Sigmoid colon (tissue), 4 donors: Measurements from ENCODE around the gene PCDH12.

Experiments used
- EP300 ChIP-seq, 4 donors: sonication (generic); formaldehyde crosslinking; IDR thresholded peaks; one replicate each; pipeline ENCODE4 v1.6.1; 2017; ENCODE audit warnings: antibody characterized with exemption in 4 of 4
- POLR2A ChIP-seq, 2 donors: fragments of 450-650 bp; IDR thresholded peaks; one replicate each; pipeline ENCODE4 v1.6.1; 2016; ENCODE audit warnings: antibody characterized with exemption in 2 of 2, mild to moderate bottlenecking in 2 of 2, moderate library complexity in 2 of 2
- POLR2AphosphoS5 ChIP-seq, 4 donors: sonication (generic); formaldehyde crosslinking; IDR thresholded peaks; one replicate each; pipeline ENCODE4 v1.6.1; 2017; ENCODE audit warnings: antibody characterized with exemption in 4 of 4
- TF ChIP-seq, protein P1 (sequence below), 4 experiments: fragments of 450-650 bp in 3 of 4; fragments of 200-600 bp in 1 of 4; IDR thresholded peaks; one replicate each; pipeline ENCODE4 v1.5.1; 2016 to 2019; ENCODE audit warnings: antibody characterized with exemption in 4 of 4, mild to moderate bottlenecking in 3 of 4, moderate library complexity in 2 of 4

DNA sequence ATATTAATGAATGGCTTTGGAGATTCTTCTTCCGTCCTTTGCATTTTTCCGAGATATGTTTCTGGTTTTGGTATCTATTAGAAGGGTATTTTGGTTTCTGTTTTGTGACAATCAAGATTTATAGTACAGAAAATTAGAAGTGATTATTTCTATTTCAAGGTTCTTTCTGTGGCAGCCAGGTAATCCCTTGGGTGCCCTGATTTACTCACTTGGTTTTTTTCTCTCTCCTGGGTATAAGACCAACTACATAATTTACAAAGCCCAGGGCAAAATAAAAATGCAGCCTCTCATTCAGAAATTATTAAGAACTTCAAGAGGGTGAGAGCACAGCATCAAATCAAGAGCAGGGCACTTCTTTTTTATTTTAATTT is 8.9 kb upstream of the PCDH12 start:
- TF ChIP-seq, protein P1, sequence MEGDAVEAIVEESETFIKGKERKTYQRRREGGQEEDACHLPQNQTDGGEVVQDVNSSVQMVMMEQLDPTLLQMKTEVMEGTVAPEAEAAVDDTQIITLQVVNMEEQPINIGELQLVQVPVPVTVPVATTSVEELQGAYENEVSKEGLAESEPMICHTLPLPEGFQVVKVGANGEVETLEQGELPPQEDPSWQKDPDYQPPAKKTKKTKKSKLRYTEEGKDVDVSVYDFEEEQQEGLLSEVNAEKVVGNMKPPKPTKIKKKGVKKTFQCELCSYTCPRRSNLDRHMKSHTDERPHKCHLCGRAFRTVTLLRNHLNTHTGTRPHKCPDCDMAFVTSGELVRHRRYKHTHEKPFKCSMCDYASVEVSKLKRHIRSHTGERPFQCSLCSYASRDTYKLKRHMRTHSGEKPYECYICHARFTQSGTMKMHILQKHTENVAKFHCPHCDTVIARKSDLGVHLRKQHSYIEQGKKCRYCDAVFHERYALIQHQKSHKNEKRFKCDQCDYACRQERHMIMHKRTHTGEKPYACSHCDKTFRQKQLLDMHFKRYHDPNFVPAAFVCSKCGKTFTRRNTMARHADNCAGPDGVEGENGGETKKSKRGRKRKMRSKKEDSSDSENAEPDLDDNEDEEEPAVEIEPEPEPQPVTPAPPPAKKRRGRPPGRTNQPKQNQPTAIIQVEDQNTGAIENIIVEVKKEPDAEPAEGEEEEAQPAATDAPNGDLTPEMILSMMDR (IDR thresholded peaks at IDR 0.05): no peak
- TF ChIP-seq POLR2A (IDR thresholded peaks at IDR 0.05): no peak
- no peak for TF ChIP-seq POLR2AphosphoS5 (IDR thresholded peaks at IDR 0.05)
- no peak for TF ChIP-seq EP300 (IDR thresholded peaks at IDR 0.05)
